Measurements from ENCODE around the gene ZNF678.
"Not testable (repeated sequence)": the region's sequence is repeated elsewhere in the genome, so short reads cannot be mapped to it uniquely, and the experiment has no call there.

Gene ZNF678

DNA sequence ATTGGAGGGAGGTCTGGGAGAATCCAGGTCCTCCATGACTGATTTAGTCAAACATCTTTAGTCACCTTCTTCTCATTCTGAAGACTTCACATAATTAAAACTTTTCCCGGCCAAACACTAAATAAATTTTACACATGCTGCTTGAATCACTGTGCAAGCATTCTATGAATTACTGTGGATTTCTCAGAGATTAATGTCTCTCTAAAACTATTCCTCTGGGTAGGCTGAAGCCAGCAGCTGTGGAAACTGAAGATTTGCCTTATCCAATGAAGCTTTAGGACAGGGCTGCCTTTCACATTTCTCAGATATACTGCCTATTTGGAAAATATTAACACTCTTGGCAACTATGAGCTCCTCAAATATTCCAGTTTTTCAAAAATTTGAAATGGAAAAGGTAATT, 110.1 kb downstream of the ZNF678 start:
- no peak for TF ChIP-seq CTCF (IDR thresholded peaks at IDR 0.05; ENCODE audit: borderline replicate concordance, insufficient read depth, low read depth, low read length)
- no peak overlapping the region for H3K4me3 ChIP-seq (ENCODE audit: low read depth, low read length)

- TF ChIP-seq CTCF (IDR thresholded peaks at IDR 0.05; ENCODE audit: borderline replicate concordance, insufficient read depth, low read depth, low read length), result no peak
- no peak overlapping the region for H3K4me3 ChIP-seq (ENCODE audit: low read depth, low read length)
Measured at GRCh38 chr1:227685807-227686206, 122.5 kb downstream of the ZNF678 start.

- no peak for TF ChIP-seq CTCF (IDR thresholded peaks at IDR 0.05; ENCODE audit: borderline replicate concordance, insufficient read depth, low read depth, low read length)
- no peak overlapping the region for H3K4me3 ChIP-seq (ENCODE audit: low read depth, low read length)
Measured at GRCh38 chr1:227697321-227697864, 134.0 kb downstream of the ZNF678 start.

DNA sequence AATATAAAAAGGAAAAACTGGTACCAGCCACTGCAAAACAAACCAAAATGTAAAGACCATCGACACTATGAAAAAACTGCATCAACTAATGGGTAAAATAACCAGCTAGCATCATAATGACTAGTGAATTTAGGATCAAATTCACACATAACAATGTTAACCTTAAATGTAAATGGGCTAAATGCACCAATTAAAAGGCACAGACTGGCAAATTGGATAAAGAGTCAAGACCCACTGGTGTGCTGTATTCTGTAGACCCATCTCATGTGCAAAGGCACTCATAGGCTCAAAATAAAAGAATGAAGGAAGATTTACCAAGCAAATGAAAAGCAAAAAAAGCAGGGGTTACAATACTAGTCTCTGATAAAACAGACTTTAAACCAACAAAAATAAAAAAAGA, 138.3 kb downstream of the ZNF678 start:
- not testable (repeated sequence) for H3K4me3 ChIP-seq (ENCODE audit: low read depth, low read length)

DNA sequence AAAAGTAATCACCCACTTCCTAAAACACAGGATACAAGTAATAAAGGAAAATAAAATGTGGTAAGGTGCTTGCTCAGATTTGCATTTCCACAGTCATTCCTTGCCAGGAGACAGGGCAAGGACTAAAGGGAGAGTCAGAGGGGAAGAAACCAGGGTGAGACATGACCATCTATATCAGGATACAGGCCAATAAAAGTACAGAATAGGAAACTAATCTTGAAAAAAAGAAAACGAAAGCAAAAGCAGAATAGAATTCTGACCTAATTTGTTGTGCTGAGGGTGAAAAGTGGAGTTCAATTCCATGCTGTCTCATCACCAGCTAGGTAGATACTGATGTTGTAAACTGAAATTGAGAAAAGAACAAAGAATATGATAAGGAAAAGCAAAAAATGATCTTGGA, 144.5 kb downstream of the ZNF678 start:
- no peak overlapping the region for H3K4me3 ChIP-seq (ENCODE audit: low read depth, low read length)

GRCh38 chr1:227709451-227709850, 146.1 kb downstream of the ZNF678 start:
- no peak for TF ChIP-seq CTCF (IDR thresholded peaks at IDR 0.05; ENCODE audit: borderline replicate concordance, insufficient read depth, low read depth, low read length)
- H3K4me3 ChIP-seq (ENCODE audit: low read depth, low read length), result no peak overlapping the region

More for the DNA sequence above, 144.5 kb downstream of the ZNF678 start:
- TF ChIP-seq CTCF (IDR thresholded peaks at IDR 0.05; ENCODE audit: borderline replicate concordance, insufficient read depth, low read depth, low read length), result no peak

DNA sequence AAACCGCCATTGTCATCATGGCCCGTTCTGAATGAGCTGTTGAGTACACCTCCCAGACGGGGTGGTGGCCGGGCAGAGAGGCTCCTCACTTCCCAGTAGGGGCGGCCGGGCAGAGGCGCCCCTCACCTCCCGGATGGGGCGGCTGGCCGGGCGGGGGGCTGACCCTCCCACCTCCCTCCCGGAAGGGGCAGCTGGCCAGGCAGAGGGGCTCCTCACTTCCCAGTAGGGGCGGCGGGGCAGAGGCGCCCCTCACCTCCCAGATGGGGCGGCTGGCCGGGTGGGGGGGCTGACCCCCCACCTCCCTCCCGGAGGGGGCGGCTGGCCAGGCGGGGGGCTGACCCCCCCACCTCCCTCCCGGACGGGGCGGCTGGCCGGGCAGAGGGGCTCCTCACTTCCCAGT, 147.1 kb downstream of the ZNF678 start:
- not testable (repeated sequence) for H3K4me3 ChIP-seq (ENCODE audit: low read depth, low read length)

DNA sequence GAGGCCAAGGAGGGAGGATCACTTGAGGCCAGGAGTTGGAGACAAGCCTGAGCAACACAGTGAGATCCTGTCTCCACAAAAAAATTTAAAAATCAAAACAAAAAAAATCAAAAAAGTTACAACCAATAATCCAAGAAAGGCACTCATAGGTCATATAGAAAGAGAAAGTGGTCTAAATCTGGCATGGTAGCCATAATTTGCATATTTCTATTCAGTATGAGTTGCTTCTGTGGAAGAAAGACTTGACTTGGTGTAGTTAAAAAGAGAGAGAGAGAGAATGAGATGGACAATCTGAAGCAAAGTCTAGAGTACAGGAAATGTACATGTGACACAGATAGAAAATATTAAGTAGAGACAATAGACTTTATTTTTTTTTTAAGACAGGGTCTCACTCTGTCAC, 149.3 kb downstream of the ZNF678 start:
- no peak overlapping the region for H3K4me3 ChIP-seq (ENCODE audit: low read depth, low read length)
- no peak for TF ChIP-seq CTCF (IDR thresholded peaks at IDR 0.05; ENCODE audit: borderline replicate concordance, insufficient read depth, low read depth, low read length)
